BJ (cell line): Measurements from ENCODE around the gene KEAP1. TPM values are rescaled to one million over a fixed set of nuclear protein-coding genes. Genes with fewer than 3 reads are reported as not detected.

Source experiments
- polyA plus RNA-seq: library from polyadenylated mRNA; depleted of rRNA; stranded (reverse); fragments of >200 nt; gene quantifications from 2 replicates; pipeline ENCODE4 v1.2.3, GENCODE V29; 2011; rRNA removed
- small RNA-seq: library from RNA; depleted of rRNA; stranded (forward); fragments of <200 nt; gene quantifications from one replicate; pipeline ENCODE3, GENCODE V24; 2012; ENCODE audit warnings: low replicate concordance, low read depth; ENCODE audit not compliant: insufficient read length

The KEAP1 gene
- polyA plus RNA-seq, 1 experiment = 114 TPM

Small RNA genes lying within 50 kb of the gene (small RNA-seq; reads per million reads assigned to genes)
- not detected for gene MIR1238
- not detected for gene RNU7-140P

Other genes starting within 250 kb of the KEAP1 start
- 42.5 and 55.9 TPM in 2 replicates for gene ICAM1, start 232.2 kb downstream of the KEAP1 start, polyA plus RNA-seq
- gene ICAM4, start 216.4 kb downstream of the KEAP1 start, polyA plus RNA-seq = 1.1 and 1.5 TPM in 2 replicates
- gene ICAM5, start 213.4 kb downstream of the KEAP1 start, polyA plus RNA-seq = 6.7 and 9.2 TPM in 2 replicates
- gene ZGLP1, start 193.5 kb downstream of the KEAP1 start, polyA plus RNA-seq = 1.2 TPM in 2 replicates
- gene FDX2, start 187.3 kb downstream of the KEAP1 start, polyA plus RNA-seq = 25.6 and 40.1 TPM in 2 replicates
- gene RAVER1, start 169.8 kb downstream of the KEAP1 start, polyA plus RNA-seq = 2.5 and 5.1 TPM in 2 replicates
- gene ICAM3, start 163.7 kb downstream of the KEAP1 start, polyA plus RNA-seq = 11.7 and 17.3 TPM in 2 replicates
- 31.7 and 40.9 TPM in 2 replicates for gene TYK2, start 122.8 kb downstream of the KEAP1 start, polyA plus RNA-seq
- 361 and 429 TPM in 2 replicates for gene CDC37, start 99.8 kb downstream of the KEAP1 start, polyA plus RNA-seq
- gene PDE4A, start 82.8 kb downstream of the KEAP1 start, polyA plus RNA-seq = 3.4 and 4.2 TPM in 2 replicates
- 0.23 and 0.40 TPM in 2 replicates for gene S1PR5, start 14.1 kb upstream of the KEAP1 start, polyA plus RNA-seq
- 6.8 and 13.0 TPM in 2 replicates for gene ATG4D, start 40.5 kb upstream of the KEAP1 start, polyA plus RNA-seq
- gene KRI1, start 62.7 kb upstream of the KEAP1 start, polyA plus RNA-seq = 8.4 and 10.0 TPM in 2 replicates
- 8.7 and 15.5 TPM in 2 replicates for gene CDKN2D, start 65.6 kb upstream of the KEAP1 start, polyA plus RNA-seq
- not detected in 2 replicates for gene AP1M2, start 84.0 kb upstream of the KEAP1 start, polyA plus RNA-seq
- gene SLC44A2, start 122.2 kb upstream of the KEAP1 start, polyA plus RNA-seq = 78.0 and 114 TPM in 2 replicates
- 99.0 and 148 TPM in 2 replicates for gene ILF3, start 151.0 kb upstream of the KEAP1 start, polyA plus RNA-seq
- gene QTRT1, start 198.1 kb upstream of the KEAP1 start, polyA plus RNA-seq = 23.9 and 46.5 TPM in 2 replicates
- 43.5 and 64.2 TPM in 2 replicates for gene DNM2, start 214.7 kb upstream of the KEAP1 start, polyA plus RNA-seq